Hepatocyte (in vitro differentiated cells): Measurements from ENCODE around the gene PGD.

Source experiments
- EZH2 ChIP-seq: fragments of 200-600 bp; sonication (generic); IDR thresholded peaks from 2 replicates; pipeline ENCODE4 v1.6.1; 2016; ENCODE audit warnings: antibody characterized with exemption, mild to moderate bottlenecking, borderline replicate concordance
- EZH2phosphoT487 ChIP-seq: fragments of 200-600 bp; sonication (generic); IDR thresholded peaks from one replicate; pipeline ENCODE4 v1.6.1; 2018; ENCODE audit warnings: antibody characterized with exemption, mild to moderate bottlenecking, low read depth, moderate library complexity; ENCODE audit not compliant: unreplicated experiment, severe bottlenecking
- TF ChIP-seq, protein P1 (sequence below): fragments of 200-600 bp; sonication (generic); IDR thresholded peaks from 2 replicates; pipeline ENCODE4 v1.5.1; 2016; ENCODE audit warnings: antibody characterized with exemption, mild to moderate bottlenecking; ENCODE audit not compliant: poor library complexity

DNA sequence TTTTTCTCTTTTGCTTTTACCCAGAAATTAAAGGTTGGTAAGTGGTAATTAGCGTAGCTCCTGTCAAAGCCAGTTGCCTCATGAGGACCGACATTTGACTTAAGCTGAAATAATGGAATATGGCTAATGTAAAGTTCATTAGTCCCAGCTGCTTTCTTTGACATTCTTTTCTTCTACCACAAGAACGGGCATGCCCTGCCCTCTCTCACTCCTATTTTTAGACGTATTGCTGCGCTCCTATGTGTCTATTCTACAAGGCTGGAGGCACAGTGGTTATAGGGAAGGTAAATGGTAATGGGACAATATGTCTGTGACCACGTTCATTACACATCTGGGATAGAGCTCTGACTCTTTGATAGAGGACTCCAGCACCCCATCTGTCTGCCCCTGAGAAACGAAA lies 57.8 kb downstream of the PGD start:
- TF ChIP-seq EZH2phosphoT487: no peak
- TF ChIP-seq, protein P1, sequence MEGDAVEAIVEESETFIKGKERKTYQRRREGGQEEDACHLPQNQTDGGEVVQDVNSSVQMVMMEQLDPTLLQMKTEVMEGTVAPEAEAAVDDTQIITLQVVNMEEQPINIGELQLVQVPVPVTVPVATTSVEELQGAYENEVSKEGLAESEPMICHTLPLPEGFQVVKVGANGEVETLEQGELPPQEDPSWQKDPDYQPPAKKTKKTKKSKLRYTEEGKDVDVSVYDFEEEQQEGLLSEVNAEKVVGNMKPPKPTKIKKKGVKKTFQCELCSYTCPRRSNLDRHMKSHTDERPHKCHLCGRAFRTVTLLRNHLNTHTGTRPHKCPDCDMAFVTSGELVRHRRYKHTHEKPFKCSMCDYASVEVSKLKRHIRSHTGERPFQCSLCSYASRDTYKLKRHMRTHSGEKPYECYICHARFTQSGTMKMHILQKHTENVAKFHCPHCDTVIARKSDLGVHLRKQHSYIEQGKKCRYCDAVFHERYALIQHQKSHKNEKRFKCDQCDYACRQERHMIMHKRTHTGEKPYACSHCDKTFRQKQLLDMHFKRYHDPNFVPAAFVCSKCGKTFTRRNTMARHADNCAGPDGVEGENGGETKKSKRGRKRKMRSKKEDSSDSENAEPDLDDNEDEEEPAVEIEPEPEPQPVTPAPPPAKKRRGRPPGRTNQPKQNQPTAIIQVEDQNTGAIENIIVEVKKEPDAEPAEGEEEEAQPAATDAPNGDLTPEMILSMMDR: no peak
- no peak for TF ChIP-seq EZH2
